Stimulated activated CD8-positive, alpha-beta memory T cell treated with anti-CD3 and anti-CD28 coated beads, Interleukin-7, amount 100 ng/mL, for 24 hours (primary cell): ENCODE results near the gene SETD7.

ENCODE experiments used
- DNase-seq: peaks from one replicate; pipeline ENCODE4 v3.0.0-alpha.2; 2020; ENCODE audit warnings: low read depth

The SETD7 gene

GRCh38 chr4:139574641-139575040 lies 18.6 kb upstream of the SETD7 start:
- DNase-seq, result no peak

DNA sequence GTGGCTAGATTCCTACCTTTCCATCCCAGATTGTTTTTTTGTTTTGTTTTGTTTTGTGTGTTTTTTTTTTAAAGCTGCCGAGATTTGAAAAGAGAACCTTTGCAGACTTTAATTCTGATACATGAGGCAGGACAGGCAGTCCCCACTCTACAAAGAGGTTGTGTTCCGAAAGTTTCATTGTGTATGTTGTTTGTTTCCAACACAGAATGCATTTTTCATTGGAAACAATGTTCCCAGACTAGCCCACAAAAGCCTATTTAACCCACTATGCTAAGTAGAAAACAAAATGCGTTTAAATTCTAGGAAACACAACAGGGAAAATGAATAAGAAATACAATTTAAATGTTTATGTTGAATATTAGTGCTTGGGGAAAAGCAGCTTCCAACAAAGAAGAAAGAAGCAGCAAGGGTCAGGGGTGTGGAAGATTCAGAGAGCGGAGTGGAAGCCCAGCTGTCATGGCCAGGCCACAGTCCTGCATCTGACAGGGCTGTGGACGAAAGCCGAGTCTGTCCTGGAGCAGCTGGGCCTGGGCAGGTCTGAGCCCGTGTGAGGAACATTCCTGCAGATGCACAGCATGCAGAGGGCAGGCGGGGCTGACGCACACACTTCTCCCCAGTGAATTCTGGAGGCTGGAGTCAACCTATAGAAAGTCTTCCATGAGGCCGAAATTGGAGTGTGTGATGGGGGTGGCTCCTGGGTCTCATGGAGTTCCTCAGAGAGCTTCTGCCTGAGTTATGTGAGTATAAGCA lies 12.4 kb upstream of the SETD7 start:
- DNase-seq, result no peak

- DNase-seq, result no peak
Observed at GRCh38 chr4:139567159-139567870, 11.3 kb upstream of the SETD7 start.

DNA sequence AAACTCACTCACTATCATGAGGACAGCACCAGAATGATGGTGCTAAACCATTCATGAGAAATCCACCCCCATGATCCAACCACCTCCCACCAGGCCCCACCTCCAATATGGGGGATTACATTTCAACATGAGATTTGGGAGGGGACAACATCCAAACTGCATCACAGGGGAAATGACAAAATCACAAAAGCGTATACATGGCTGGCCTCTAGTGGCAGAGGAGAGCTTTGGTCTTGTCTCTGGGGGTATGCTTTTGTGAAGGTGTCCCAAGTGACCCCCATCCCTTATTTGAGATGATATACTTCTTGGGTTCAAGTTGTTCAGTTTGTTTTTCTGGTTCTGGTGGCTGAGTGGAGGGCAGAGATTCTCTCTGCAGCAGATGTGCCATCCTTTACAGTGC lies 8.5 kb upstream of the SETD7 start:
- no peak for DNase-seq

DNA sequence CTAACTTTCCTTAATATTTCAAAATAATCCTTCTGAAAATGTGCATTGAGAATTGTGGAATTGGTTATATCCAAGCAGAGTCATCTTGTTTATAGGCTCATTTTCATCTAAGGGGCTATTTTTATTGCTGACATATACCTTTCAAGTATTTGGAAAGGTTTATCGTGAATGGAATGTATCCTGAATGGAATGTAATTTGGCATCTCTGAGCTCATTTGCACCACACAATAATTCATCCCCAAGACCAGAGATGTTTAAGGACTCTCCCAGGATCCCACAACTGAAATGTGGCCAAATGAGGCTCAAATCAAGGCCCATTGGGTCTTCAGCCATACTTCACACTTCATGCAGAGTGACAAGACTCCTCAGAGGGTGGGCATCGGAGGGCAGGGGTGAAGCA lies 7.5 kb upstream of the SETD7 start:
- no peak for DNase-seq

GRCh38 chr4:139562839-139563238 lies 6.8 kb upstream of the SETD7 start:
- no peak for DNase-seq

DNA sequence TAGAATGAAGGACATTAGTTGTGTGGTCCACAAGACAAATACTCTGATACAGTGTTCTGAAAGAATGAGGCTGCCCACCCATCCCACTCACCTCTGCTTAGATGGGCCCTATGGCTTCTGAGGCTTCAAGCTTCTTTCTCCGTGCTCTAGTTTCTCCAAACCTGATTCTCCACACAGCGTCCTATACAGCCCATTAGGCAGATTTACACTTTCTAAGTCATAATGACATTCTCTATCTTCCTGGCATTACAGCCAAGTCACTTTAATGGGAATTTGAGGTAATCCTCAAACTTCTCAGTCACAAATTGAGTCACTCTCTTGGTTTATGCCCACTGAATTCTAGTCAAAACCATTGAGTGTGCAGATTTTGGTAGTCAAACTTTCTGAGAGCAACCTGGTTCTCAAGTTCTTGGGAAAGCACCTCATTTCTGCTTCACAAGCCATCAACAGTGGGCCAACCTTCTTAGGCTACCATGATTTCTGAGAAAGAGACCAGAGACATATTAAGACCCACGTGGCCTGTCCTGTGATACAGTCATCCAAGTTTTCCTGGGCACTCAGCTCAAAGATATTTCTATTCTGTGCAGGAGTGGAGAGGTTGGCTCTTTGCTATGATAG lies 6.2 kb upstream of the SETD7 start:
- no peak for DNase-seq

DNA sequence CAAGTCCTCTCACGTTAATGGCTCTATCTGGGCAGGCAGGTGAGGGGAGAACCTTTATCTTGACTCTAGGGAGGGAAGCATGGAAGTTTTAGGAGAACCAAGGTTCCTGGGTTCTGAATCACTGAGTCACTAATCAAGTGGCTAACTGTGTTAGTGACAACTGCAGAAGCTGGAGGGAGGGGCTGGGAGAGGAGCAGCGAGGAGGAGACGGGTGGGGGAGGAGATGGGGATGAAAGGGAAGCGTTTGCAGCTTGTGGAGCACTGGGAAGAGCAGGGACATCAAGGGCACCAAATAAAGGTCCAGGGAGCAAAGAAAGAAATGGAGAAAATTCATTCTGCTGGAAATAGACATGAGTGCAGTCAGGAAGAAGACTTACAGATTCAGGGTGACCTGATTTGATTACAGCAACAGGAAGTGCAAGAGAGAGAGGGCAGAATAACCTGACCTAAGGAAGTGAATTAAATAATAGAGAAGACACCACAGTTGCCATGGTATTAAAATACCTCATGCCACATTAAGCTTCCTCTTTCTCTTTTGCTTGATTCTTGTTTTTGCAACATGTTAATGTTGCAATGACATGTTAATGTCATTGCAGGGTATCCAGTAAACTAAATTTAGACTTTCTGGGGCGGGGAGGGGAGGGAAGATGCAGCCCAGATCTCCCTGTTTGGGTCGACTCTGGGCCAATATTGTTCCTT lies 4.5 kb upstream of the SETD7 start:
- DNase-seq, result no peak

DNA sequence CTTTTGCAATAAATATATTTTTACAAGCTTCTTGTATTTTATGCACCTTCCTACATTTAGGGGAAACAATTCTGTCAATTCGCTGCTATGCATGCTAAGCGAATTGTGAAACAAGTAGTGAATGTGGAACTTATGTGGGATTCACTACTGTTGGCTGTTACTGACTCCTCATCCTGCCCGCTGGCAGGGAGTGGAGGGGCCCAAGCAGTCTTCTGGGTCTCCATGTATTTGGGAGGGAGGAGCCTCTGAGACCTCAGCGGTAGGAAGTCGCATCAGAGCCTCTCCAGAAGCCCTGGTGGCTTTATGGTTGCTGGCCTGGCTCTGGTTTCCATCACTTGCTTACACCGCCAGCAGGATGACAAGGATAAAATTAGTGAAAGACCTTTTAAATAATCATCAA lies 3.7 kb upstream of the SETD7 start:
- no peak for DNase-seq

DNA sequence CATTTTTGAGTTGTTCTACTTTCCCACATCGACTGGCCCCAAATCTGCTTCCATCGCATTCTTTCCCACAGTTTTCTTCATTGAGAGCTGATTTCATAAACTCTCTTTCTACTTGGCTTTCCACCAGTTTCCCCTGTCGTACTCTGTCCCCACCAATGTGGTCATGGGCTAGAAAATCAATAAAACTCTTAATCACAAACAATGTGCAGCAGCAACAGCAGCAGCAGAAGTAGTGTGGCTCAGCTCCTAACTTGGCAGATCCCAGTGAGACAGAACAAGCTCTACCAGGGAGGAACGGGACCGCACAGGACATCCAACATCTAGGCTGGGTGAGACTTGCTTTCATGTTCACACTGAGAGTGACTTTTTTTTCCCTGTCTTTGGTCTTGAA lies 3.1 kb upstream of the SETD7 start:
- no peak for DNase-seq

GRCh38 chr4:139558235-139559088 lies 2.4 kb upstream of the SETD7 start:
- DNase-seq, result no peak

- no peak for DNase-seq
Observed at GRCh38 chr4:139557556-139558110, 1.6 kb upstream of the SETD7 start.

DNA sequence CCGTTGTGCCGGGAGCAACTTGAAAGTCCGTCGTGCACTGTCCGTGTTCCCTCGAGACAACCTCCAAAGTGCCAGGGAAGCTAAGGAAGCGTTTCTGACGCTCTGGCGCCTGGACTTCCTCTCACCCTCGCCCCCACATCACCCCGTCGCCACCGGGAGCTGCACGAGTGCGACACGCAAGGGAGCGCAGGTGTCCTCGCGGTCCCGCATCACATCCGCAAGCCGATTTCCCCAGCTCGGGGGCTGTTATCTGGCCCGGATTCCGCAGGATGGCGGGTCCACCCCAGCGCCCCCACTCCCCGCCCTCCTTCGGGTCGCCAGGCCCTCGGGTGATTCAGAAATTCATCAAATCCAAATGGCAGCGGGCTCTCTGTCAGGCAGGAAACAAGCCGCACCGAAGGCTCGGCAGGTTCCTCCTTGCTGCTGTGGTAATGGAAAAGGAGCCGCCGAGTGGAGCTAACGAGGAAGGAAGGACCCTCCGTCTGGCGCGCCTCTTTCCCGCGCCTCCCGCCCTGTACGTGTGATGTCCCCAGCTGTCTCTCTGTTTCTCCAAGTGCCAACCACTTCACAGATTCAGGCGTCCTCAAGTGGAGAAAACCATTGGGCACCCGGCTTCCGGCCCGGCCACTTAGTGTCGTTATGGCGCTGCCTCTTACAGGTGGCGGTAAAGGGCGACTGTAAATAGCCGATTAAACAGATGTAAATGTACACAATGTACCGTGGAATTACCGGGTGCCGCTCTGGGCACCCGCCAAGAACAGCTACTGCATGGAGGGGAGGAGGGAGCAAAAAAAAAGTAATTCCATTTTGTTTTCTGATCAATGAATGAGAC lies 921 bp upstream of the SETD7 start:
- no peak for DNase-seq

DNA sequence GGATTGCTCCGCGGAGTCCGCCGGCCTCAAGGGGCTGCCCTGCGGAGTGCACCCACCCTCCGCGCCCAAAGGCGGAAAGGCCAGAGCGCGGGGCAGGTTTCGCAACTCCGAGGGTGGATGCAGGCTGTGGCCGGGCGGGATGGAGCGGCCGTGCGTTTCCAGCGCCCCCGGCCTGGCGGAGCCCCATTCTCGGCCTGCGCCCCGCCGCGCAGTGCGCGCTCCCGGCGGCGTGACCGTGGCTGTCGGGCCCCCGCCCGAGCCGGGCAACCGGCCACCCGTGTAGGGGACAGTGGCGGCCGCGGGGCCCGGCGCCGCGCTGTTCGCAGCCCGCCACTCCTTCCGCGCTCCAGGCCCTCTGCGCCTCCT lies 331 bp downstream of the SETD7 start:
- no peak for DNase-seq

- peak; percentile 40 for DNase-seq
Observed at GRCh38 chr4:139554893-139555704, 920 bp downstream of the SETD7 start.

- no peak for DNase-seq
Observed at GRCh38 chr4:139554642-139554892, 1.5 kb downstream of the SETD7 start.

GRCh38 chr4:139553751-139554641 lies 2.0 kb downstream of the SETD7 start:
- no peak for DNase-seq

- no peak for DNase-seq
Observed at GRCh38 chr4:139552517-139553307, 3.3 kb downstream of the SETD7 start.
